Fibroblast of skin of right biceps (primary cell): ENCODE measurements around the gene FBXO34.
A peak's percentile ranks its signal among the peaks of the same experiment; 100 is the strongest.

Experiments used
- DNase-seq: peaks from one replicate; pipeline ENCODE4 v3.0.0-alpha.2; 2013

FBXO34 gene

DNA sequence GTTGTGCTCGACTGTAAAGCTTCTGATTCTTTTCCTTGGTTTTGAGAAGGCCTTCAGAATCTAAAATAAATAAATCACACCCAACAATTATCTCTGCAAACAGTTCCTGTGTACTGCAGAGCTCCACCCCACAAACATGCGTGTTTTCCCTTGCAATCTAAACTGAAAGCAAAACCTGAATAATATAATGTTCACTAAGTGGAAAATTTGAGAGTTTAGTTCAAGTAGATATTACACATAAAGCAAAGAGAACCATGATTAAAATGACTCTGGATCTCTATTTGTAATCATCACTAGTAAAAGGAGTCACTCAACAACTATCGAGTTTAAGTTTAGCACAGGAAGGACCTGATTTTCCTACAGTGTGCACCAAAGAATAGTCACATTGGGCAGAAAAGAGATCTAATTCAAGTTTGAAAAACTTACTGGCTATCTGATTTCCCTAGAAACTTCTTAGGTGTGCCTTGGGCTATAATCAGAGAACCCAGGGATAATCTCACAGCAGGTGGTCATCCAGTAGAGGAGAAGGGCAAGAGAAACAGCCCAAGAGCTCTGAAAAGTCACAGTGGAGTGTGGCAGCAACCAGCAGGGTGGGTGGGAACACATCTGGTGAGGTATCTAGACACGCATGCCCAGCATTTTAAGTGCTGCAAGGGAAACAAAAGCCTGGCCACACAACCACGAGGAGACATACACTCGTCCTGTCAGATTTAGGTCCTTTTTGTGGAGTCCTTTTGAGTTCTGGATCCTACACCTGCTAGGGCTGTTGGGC lies 115.0 kb downstream of the FBXO34 start:
- DNase-seq = no peak

DNA sequence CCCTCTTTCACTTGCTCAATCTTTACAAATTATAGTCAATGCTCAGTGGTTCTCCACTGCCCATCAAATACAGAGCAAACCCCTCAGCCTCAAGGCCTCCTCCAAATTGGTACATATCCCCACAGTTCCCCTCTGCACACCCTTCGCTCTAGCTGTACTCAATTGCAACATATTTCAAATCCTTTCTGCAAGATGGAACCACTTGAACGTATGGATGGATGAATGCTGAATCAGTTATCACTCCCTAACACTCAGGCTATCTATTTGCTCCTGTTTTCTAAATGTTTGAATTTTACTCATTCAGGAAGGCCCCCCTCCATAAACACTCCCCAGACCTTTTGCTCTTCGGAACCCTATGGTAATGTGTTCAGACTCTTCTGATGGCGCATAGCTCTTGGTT lies 115.9 kb downstream of the FBXO34 start:
- no peak for DNase-seq

DNA sequence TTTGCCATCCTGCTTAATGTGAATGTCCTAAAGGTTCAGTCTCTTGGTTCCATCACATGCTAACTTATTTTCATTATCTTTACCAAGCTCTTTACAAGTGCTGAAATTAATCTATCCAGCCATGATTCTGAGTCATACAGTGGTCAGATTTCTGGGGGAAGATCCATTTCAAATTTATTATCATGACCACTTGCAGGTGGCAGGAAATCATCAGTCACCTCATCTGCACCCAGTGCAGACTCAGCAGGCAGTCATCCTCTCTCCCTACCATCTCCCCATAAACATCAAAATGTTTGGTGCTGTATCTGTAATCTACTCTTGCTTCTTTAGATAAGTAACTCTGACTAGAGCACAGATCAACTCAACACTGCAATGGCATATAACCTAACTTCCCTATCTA lies 116.9 kb downstream of the FBXO34 start:
- peak; percentile 59 for DNase-seq

DNA sequence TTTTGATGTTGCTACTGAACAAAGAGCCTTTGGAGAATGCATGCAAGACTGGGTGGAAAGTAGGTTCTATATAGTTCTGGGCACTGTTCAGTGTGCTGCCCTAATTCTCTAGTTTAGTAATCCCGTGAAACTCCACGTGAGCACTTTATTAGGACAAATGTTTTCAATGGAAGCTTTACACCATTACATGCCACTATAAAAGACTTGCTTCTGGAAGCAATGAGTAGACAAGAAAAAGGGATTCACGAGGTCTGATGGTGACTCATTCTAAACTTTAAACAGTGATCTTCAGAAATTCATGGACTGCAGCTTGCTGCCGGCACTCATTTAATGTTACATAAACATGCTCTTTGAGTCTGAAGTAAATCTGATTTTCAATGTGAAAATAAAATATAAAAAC lies 118.1 kb downstream of the FBXO34 start:
- peak; percentile 59 for DNase-seq

DNA sequence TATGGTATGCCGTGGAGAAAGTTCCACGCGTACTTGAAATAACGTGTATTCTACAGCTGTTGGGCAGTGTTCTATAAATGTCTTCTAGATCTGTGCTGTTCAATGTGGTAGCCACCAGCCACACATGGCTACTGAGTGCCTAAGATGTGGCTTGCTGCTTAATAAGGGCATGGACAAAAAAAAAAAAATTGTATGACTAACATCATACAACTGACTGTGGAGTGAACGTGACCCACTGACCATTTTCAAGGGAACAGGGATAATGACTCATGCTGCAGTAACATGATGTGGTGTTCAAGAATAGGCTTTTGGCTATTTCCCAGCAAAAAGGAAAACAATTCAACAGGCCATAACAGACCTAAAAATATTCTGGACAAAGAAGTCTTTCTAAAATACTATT lies 127.5 kb downstream of the FBXO34 start:
- DNase-seq = peak; percentile 95

DNA sequence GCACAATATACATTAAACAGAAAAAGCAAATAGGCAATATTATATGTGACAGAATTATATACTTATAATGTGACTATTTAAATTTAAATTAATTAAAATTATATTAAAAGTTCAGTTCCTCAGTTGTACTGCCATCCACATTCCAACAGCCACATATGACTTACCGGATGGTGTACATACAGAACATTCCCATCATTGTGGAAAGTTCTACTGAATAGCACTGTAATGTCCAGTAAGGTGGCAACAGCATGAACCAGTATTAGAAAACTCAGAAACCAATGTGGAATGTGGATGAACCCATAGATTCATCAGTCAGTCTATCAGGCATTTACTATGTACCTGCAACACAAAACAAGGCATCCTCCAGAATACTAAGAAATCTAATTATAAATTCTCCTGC lies 128.0 kb downstream of the FBXO34 start:
- no peak for DNase-seq

DNA sequence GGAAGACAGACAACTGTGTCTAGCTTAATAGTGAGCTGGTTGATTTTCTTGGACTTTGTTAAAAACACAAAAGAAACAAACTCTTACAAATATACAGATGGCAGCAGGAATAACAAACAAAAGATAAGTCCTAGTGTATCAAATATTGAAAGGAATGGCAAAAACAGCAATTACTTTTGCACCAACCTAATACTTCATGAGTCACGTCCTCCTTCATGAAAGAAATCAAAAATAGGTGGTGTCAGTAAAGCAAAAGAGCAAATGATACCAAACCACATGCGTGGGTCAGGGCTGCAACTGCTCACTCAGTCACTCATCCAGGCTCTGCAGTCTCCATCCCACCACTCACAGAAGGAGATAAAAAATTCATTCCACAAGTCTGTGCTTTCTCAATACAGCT lies 128.6 kb downstream of the FBXO34 start:
- DNase-seq = no peak

DNA sequence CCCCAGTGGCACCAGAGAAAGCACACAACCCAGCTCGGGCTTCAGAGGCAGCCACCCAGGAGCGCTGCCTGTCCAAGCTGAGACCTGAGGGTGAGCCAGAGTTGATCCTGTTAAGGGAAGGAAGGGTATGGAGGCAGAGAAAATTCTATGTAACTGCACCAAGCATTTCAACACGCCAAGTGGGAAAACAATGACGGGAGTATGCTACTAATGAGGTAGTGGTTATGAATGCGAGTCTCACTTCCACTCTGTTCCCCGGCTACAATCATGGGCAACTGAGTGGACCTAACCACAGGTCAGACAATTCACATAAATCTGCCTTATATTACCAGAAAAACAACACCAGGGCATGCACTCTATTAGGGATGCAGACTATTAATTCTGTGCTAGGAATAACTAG lies 130.5 kb downstream of the FBXO34 start:
- DNase-seq = no peak
